Esophagus squamous epithelium (tissue), 5 donors: ENCODE measurements around the gene ZDHHC18. TPM values are rescaled to one million over a fixed set of nuclear protein-coding genes. Genes with fewer than 3 reads are reported as not detected.
A peak's percentile ranks its signal among the peaks of the same experiment; 100 is the strongest.

Experiments used
- DNase-seq: peaks from one replicate; lab custom pipeline; 2025; lab: John Stamatoyannopoulos, UW
- H3K27ac ChIP-seq, 4 donors: fragments of 200-600 bp; sonication (generic); one replicate each; pipeline ENCODE4 v1.5.1; 2016 to 2019; ENCODE audit warnings: mild to moderate bottlenecking in 1 of 4
- H3K27me3 ChIP-seq, 4 donors: fragments of 200-600 bp; sonication (generic); 1 replicate in 3 of 4; 2 replicates in 1 of 4; pipeline versions ENCODE4 v1.5.1 to v1.6.0; 2017 to 2021; ENCODE audit warnings: antibody characterized with exemption in 1 of 4
- H3K36me3 ChIP-seq, 3 donors: fragments of 200-600 bp; sonication (generic); one replicate each; pipeline ENCODE4 v1.5.1; 2016 to 2019
- H3K4me1 ChIP-seq, 3 donors: fragments of 200-600 bp; sonication (generic); one replicate each; pipeline ENCODE4 v1.5.1; 2017 to 2019
- H3K4me3 ChIP-seq, 4 donors: fragments of 200-600 bp; sonication (generic); 1 replicate in 3 of 4; 2 replicates in 1 of 4; pipeline ENCODE4 v1.5.1; 2016 to 2019; ENCODE audit warnings: mild to moderate bottlenecking in 2 of 4, moderate library complexity in 1 of 4
- H3K9me3 ChIP-seq, 3 donors: fragments of 200-600 bp; sonication (generic); one replicate each; pipeline ENCODE4 v1.5.1; 2016 to 2019
- CTCF ChIP-seq, 6 experiments: fragments of 450-650 bp in 4 of 6; fragments of 200-600 bp in 2 of 6; sonication (generic) in 2 of 6; IDR thresholded peaks; one replicate each; pipeline ENCODE4 v1.5.1; 2016 to 2019; ENCODE audit warnings: antibody characterized with exemption in 6 of 6, mild to moderate bottlenecking in 4 of 6, moderate library complexity in 4 of 6
- POLR2A ChIP-seq, 4 donors: fragments of 450-650 bp; IDR thresholded peaks; one replicate each; pipeline ENCODE4 v1.6.1; 2017; ENCODE audit warnings: antibody characterized with exemption in 4 of 4, mild to moderate bottlenecking in 4 of 4, moderate library complexity in 3 of 4
- WGBS, 2 donors: methylation state at CpG; one replicate each; pipeline ENCODE4 v1.1.5; 2018; 5-methylcytosine and 5-hydroxymethylcytosine counted together
- intact Hi-C: fragments of 100-400 bp; cut with DNase I; formaldehyde crosslinking; loops from one replicate; pipeline ENCODE4 v1.15.0; 2022
- total RNA-seq, 4 donors: library from RNA; depleted of rRNA; stranded (reverse); fragments of >200 nt; gene quantifications; one replicate each; pipeline ENCODE4 v1.1.0, GENCODE V29; 2016
- donor health status: DM: yes; HTN: yes; CAD: no.

The ZDHHC18 gene
- total RNA-seq, 4 donors from 2014 or later: 24.5 to 34.4 (median 29.4) TPM

- TF ChIP-seq POLR2A (IDR thresholded peaks at IDR 0.05) (peak in 2 of 4 donors; percentile 41 to 65), CTCF (IDR thresholded peaks at IDR 0.05) (no peak)
- WGBS, 2 donors: 9 to 10% methylated on average over 11 to 12 of the region's 12 CpGs
- Histone ChIP-seq H3K27me3 (no peaks in the 10 kb centered on the region), H3K4me3 (peak overlapping the region; percentile 59 to 92 (median 78)), H3K27ac (peak overlapping the region; percentile 98 to 100 (median 98)), H3K36me3 (peaks cover 0 to 24% (median 0%) of the 10 kb centered on the region in 3 donors), H3K9me3 (no peaks in the 10 kb centered on the region), H3K4me1 (peaks cover 28 to 73% (median 38%) of the 10 kb centered on the region in 3 donors)
- intact Hi-C loops: loop anchor here (5.0 to 10.0 kb wide), 2 partner anchors 94 to 282 kb away; no protein-coding TSS in a partner anchor
- DNase-seq: no peak
Measured at GRCh38 chr1:26786437-26787380, 39.8 kb upstream of the ZDHHC18 start.

- Histone ChIP-seq H3K4me3 (peak overlapping the region; percentile 59 to 92 (median 78)), H3K36me3 (peaks cover 0 to 24% (median 0%) of the 10 kb centered on the region in 3 donors), H3K27ac (peak overlapping the region; percentile 98 to 100 (median 98)), H3K9me3 (no peaks in the 10 kb centered on the region), H3K4me1 (peaks cover 28 to 70% (median 38%) of the 10 kb centered on the region in 3 donors), H3K27me3 (no peaks in the 10 kb centered on the region)
- intact Hi-C loops: loop anchor here (5.0 to 10.0 kb wide), 2 partner anchors 95 to 283 kb away; no protein-coding TSS in a partner anchor
- WGBS, 2 donors: 0% methylated on average over 4 to 7 of the region's 11 CpGs
- DNase-seq: no peak
- no peak for TF ChIP-seq POLR2A (IDR thresholded peaks at IDR 0.05)
- TF ChIP-seq CTCF (IDR thresholded peaks at IDR 0.05): no peak
Measured at GRCh38 chr1:26787381-26787705, 39.1 kb upstream of the ZDHHC18 start.

- Histone ChIP-seq H3K27ac (peak within 1 kb of the TSS; percentile 98 to 100 (median 98)), H3K27me3 (no peaks in the 10 kb centered on the region), H3K36me3 (peaks cover 0 to 24% (median 0%) of the 10 kb centered on the region in 3 donors), H3K4me3 (peak within 1 kb of the TSS; percentile 59 to 92 (median 78)), H3K9me3 (no peaks in the 10 kb centered on the region), H3K4me1 (peaks cover 28 to 64% (median 38%) of the 10 kb centered on the region in 3 donors)
- TF ChIP-seq POLR2A (IDR thresholded peaks at IDR 0.05): peak in 2 of 4 donors; percentile 54 to 73
- TF ChIP-seq CTCF (IDR thresholded peaks at IDR 0.05): peak in 5 of 6 experiments; percentile 15 to 59 (median 46)
- intact Hi-C loops: loop anchor here (2.0 to 10.0 kb wide), 3 partner anchors 96 to 283 kb away; no protein-coding TSS in a partner anchor
- peak; percentile 28 for DNase-seq
- WGBS, 2 donors: 0% methylated on average over 24 of the region's 63 CpGs; no CpG with 5 or more reads in 1 of the 2 donors
Measured at GRCh38 chr1:26787706-26788514, 38.6 kb upstream of the ZDHHC18 start, which contains the start of gene PIGV. TSS of gene PIGV (plus strand) at chr1:26787950. CDS start at chr1:26790816, 2,866 bp downstream.

GRCh38 chr1:26788515-26788785 lies 38.0 kb upstream of the ZDHHC18 start:
- Histone ChIP-seq H3K9me3 (no peaks in the 10 kb centered on the region), H3K4me1 (peaks cover 28 to 59% (median 38%) of the 10 kb centered on the region in 3 donors), H3K4me3 (peak overlapping the region; percentile 59 to 92 (median 78)), H3K27ac (peak overlapping the region; percentile 98 to 100 (median 98)), H3K36me3 (peaks cover 0 to 29% (median 0%) of the 10 kb centered on the region in 3 donors), H3K27me3 (no peaks in the 10 kb centered on the region)
- TF ChIP-seq CTCF (IDR thresholded peaks at IDR 0.05): no peak
- no peak for TF ChIP-seq POLR2A (IDR thresholded peaks at IDR 0.05)
- intact Hi-C loops: loop anchor here (2.0 to 10.0 kb wide), 3 partner anchors 96 to 284 kb away; no protein-coding TSS in a partner anchor
- 0% methylated on average over 2 to 7 of the region's 10 CpGs for WGBS, 2 donors
- DNase-seq: no peak
